ENCODE data around the gene NPAS2.

Gene NPAS2

DNA sequence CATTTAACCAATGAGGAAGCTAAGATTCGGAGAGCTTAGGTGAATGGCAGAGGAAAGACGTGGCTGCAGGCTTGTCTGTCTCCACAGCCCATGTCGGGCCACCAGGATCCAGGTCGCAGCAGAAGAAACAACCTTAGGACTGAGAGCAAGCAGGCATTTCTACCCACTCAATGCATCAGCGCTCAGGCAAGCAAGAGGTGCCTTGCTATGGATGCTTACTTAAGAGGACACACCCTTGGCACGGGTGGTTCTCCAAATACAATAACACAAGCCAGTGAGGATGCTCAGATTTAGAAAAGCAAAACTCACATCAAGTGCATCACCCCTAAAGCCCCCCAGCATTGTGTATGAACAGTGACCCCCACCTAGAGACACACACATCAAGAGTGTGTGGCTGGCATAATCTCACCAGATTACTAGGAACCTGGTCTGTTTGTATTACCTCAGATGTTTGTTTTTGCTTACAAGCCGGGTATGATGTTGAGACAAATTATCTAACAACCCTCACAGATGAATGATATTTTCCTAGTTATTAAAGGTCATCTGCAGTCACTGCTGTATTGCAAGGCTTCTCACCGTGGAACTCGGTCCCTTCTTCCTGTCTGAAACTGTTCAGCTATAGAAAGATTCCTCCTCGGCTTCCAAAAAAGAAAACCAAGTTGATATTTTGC, 34.2 kb upstream of the NPAS2 start:
- TF ChIP-seq, protein P1, sequence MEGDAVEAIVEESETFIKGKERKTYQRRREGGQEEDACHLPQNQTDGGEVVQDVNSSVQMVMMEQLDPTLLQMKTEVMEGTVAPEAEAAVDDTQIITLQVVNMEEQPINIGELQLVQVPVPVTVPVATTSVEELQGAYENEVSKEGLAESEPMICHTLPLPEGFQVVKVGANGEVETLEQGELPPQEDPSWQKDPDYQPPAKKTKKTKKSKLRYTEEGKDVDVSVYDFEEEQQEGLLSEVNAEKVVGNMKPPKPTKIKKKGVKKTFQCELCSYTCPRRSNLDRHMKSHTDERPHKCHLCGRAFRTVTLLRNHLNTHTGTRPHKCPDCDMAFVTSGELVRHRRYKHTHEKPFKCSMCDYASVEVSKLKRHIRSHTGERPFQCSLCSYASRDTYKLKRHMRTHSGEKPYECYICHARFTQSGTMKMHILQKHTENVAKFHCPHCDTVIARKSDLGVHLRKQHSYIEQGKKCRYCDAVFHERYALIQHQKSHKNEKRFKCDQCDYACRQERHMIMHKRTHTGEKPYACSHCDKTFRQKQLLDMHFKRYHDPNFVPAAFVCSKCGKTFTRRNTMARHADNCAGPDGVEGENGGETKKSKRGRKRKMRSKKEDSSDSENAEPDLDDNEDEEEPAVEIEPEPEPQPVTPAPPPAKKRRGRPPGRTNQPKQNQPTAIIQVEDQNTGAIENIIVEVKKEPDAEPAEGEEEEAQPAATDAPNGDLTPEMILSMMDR (IDR thresholded peaks at IDR 0.05; ENCODE audit: insufficient read depth, low read depth, low read length, missing control alignments): no peak
- no peak overlapping the region for H3K4me3 ChIP-seq (ENCODE audit: low read depth, low read length)
- DNase-seq (ENCODE audit: low read depth): no peak

DNA sequence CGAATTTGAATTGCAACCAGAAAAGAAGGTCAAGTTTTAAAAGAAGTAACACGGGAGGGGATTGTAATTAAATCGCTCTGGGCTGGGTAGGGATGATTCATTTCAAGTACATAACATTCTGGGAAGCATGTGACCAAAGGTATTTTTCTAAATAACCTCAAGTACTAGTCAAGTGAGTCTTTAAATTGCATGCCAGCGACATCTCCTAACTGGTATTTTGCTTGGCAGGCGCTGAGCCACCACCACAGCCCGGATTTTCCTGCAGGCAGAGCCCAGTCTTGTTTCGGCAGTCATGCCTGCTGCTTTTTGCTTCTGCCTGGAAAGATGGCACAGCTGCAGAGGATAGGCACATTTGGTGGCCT, 33.7 kb upstream of the NPAS2 start:
- TF ChIP-seq, protein P1 (IDR thresholded peaks at IDR 0.05; ENCODE audit: insufficient read depth, low read depth, low read length, missing control alignments): no peak
- no peak for DNase-seq (ENCODE audit: low read depth)

DNA sequence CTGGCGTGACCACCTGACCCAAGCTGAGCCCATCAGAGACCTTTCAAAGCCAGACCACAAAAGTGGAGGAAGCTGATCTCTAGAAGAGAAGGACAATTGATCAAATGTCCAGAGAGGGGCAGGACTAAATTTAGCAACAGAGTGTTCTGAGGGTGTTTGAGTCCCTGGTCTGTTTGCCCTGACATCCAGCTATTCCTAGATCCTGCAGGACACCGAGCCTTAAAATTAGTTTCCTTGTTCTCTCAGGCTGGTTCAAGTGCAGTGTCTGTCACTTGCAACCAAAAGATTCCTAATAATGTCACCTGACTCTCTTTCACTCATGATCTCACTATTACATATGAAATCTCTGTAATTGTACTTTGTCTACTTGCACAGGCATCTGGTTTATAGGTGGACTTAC, 33.0 kb upstream of the NPAS2 start:
- no peak for DNase-seq (ENCODE audit: low read depth)
- TF ChIP-seq, protein P1 (IDR thresholded peaks at IDR 0.05; ENCODE audit: insufficient read depth, low read depth, low read length, missing control alignments): no peak
- H3K4me3 ChIP-seq (ENCODE audit: low read depth, low read length): no peak overlapping the region

More for the DNA sequence above, 33.7 kb upstream of the NPAS2 start:
- H3K4me3 ChIP-seq (ENCODE audit: low read depth, low read length): no peak overlapping the region

DNA sequence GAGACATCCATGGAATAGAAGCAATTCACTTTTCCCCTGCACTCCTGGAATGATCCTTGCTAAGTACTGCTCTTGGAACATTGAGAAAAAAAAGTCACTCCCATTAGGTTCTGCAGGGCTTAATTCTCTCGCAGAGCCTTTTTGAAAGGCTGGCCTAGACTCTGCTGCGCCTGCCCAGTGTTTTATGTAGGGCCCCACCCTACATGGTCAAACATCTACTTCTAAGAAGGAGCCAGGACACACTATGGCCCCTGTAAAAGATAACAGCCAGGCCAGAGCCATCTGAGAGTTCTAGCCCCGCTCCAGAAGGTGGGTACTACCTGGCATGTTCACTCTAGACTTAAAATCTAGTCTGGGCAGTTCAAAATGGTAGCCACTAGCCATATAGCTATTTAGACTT, 30.6 kb upstream of the NPAS2 start:
- no peak overlapping the region for H3K4me3 ChIP-seq (ENCODE audit: low read depth, low read length)
- TF ChIP-seq, protein P1 (IDR thresholded peaks at IDR 0.05; ENCODE audit: insufficient read depth, low read depth, low read length, missing control alignments): no peak
- DNase-seq (ENCODE audit: low read depth): no peak

DNA sequence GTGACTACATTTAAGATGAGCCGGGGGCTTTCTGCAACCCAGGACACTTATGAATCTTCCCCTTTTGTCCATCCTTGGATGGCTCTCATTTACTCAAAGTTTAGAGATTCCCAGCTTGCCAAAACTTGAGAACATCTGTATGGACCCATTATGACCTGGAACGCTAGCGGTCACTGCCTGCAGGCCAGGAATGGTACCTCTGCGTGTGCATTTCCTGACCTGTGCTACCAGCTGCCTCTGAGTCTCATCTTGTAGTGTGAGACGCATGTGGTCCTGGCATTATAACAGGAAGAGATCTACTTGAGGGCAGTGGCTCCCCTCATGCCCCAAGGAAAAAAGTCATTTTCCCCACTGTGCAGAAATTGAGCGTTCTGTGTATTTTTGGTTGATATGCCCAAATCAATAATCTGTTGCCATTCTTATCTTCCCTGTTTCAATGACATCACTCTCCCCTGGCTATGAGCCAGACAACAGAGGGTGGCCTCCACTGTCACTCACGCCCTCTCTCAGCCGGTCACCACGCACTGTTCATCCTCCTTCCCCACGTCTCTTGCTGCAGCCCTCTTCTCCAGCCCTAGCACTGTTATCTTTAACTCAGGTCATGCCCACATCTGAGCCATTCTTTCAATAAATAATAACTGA, 28.5 kb upstream of the NPAS2 start:
- TF ChIP-seq, protein P1 (IDR thresholded peaks at IDR 0.05; ENCODE audit: insufficient read depth, low read depth, low read length, missing control alignments): no peak
- H3K4me3 ChIP-seq (ENCODE audit: low read depth, low read length): no peak overlapping the region
- DNase-seq (ENCODE audit: low read depth): no peak

DNA sequence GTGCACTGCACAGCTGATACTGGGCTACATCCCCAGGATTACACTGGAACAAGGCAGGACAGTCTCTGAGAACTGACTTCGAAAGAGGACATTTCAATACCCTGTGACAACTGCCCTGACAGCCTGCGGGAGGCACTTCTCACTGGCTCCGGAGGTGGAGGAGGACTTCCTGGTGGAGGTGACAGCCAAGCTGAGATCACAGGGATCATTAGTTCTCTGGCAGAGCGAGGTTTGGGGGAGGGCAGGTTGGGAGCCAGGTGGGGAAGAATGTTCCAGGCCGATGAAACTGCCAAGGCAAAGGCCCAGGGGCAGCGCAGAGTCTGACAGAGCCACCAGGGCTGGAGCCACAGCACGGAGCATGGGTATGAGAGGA, 28.0 kb upstream of the NPAS2 start:
- DNase-seq (ENCODE audit: low read depth): no peak
- TF ChIP-seq, protein P1 (IDR thresholded peaks at IDR 0.05; ENCODE audit: insufficient read depth, low read depth, low read length, missing control alignments): no peak
- no peak overlapping the region for H3K4me3 ChIP-seq (ENCODE audit: low read depth, low read length)

DNA sequence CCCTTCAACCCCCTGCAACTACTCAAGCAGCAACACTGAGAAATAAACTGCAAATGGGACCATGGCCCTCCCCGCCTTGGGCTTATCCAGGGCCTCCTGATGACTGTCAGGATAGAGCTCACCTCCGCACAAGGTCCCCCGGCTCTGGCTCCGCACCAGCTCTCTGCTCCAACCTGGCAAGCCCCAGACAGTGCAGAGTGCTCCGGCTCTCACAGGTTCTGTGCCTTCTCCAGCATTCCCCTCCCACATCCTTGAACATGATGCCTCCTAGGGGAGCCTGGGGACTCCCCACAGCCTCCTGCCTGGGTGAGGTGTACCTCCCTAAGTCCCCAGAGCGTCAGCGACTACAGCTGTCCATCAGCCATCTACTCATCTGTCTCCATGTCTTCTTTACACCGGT, 26.7 kb upstream of the NPAS2 start:
- no peak overlapping the region for H3K4me3 ChIP-seq (ENCODE audit: low read depth, low read length)
- DNase-seq (ENCODE audit: low read depth): no peak
- TF ChIP-seq, protein P1 (IDR thresholded peaks at IDR 0.05; ENCODE audit: insufficient read depth, low read depth, low read length, missing control alignments): no peak

Data from GM12865 (cell line).